GM21515 (cell line): ENCODE data around the gene ZMIZ1.
"Not testable (repeated sequence)": the region's sequence is repeated elsewhere in the genome, so short reads cannot be mapped to it uniquely, and the experiment has no call there.

Source experiments
- ATAC-seq: cut with Tn5 transposase; IDR thresholded peaks from one replicate; pipeline ENCODE4 v1.9.1; 2021; ENCODE audit not compliant: unreplicated experiment

The ZMIZ1 gene

GRCh38 chr10:79332610-79333315 is 264.0 kb downstream of the ZMIZ1 start:
- ATAC-seq = not testable (repeated sequence)

GRCh38 chr10:79333513-79333912 is 264.7 kb downstream of the ZMIZ1 start:
- ATAC-seq = no peak

DNA sequence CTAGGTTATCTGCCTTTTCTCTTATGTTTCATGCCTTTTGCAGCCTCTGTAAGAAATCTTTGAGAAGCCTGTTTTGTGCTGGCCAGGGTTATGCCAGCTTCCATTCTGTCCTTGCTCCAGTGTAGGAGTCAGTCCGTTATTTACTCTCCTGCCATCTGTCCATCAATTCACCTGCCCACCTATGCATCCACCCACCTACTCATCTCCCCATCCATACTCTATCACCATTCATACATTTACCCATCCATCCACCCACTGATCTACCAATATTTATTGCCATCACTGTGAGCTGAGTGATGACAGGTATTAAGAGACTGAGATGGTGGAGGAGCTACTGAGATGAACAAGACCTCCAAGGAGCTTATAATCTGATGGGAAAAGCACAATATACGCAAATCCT is 265.8 kb downstream of the ZMIZ1 start:
- ATAC-seq = no peak

- ATAC-seq = no peak
These were observed 266.3 kb downstream of the ZMIZ1 start for GRCh38 chr10:79335094-79335469.

- no peak for ATAC-seq
These were observed 266.9 kb downstream of the ZMIZ1 start for GRCh38 chr10:79335470-79336235.

GRCh38 chr10:79336276-79336675 is 267.5 kb downstream of the ZMIZ1 start:
- ATAC-seq = no peak

DNA sequence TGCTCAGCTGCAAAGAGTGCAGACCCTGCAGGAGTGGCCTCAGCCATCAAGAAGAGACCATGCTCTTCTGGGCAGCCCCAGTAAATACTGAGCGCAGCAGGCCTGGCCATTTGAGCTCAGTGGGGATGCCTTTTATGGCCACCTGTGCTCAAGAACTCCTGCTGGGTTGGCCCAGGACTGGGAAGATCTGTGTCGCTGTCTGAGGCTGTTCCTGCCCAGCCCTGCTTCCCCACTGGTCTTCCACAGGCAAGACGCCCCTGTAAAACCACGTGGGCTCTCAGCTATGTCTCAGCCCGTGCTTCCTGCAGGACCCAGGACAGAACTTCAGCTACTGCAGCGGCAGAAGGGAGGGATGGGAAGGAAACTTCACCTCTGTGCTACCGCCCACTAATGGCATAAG is 268.0 kb downstream of the ZMIZ1 start:
- no peak for ATAC-seq

DNA sequence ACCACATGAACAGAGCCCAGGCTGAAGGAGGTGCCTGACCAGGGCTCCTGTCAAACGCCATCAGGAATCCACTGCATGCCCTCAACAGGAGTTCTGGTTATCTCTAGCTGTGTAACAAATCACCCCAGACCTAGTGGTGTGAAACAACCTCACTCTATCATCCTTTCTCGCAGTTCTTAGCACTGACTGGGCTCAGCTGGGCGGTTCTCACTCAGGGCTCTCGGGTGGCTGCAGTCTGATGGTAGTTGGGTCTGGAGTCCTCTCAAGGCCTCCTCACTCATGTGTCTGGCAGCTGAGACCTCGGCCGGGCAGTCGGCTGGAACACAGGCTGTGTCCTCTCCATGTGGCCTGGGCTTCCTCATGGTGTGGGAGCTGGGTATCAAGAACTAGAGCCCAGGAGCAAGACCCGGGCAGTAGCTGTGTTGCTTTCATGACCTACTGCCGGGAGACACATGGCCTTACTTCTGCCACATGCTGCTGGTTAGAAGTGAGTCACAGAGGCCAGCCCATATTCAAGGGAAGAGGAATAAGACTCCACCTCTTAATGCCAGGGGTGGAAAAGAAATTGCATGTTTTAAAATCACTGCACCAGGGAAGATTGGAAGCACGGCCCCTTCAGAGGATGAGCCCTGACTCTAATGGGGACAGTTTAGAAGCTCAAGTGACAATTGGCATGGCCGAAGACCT is 269.2 kb downstream of the ZMIZ1 start:
- ATAC-seq = not testable (repeated sequence)

DNA sequence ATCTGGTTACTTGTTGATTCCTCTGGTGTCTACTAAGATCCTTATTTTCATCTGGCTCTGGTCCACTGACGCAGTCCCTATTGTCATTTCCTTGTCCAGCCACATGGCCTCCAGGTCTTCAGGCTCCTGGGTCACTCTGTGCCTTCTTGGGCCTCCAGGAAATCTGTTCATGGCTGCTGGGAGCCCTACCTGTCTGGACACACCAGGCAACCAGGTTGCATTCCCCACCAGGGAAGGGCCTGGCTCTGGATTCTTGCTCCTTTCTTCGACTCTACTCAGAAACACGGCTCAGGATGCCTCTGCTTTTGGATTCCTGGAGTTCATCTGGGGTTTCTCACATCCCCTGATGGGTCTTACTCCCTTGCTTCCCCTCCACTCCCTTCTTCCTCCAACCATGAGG is 270.5 kb downstream of the ZMIZ1 start:
- no peak for ATAC-seq

- no peak for ATAC-seq
These were observed 272.0 kb downstream of the ZMIZ1 start for GRCh38 chr10:79340646-79341244.

DNA sequence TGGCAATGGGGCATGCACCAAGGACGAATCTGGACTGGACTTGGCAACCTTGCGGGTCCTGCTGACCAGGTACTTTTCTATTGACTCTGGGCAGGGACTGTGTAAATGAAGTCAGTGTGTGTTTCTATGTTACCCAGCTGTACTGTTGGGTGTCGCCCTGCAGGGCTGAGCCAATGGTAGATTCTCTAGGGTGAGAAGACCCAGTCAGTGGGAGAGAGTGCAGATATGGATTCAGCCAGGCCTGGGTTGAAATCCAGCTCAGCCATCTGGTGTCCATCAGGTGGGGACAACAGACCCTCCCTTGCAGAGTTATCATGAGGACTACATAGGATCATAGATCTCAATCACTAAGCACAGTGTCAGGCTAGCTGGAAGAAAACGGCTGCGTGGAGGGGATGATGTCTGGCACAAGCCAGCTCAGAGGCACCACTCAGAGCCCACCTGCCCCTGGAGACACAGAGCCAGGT is 273.6 kb downstream of the ZMIZ1 start:
- ATAC-seq = no peak

DNA sequence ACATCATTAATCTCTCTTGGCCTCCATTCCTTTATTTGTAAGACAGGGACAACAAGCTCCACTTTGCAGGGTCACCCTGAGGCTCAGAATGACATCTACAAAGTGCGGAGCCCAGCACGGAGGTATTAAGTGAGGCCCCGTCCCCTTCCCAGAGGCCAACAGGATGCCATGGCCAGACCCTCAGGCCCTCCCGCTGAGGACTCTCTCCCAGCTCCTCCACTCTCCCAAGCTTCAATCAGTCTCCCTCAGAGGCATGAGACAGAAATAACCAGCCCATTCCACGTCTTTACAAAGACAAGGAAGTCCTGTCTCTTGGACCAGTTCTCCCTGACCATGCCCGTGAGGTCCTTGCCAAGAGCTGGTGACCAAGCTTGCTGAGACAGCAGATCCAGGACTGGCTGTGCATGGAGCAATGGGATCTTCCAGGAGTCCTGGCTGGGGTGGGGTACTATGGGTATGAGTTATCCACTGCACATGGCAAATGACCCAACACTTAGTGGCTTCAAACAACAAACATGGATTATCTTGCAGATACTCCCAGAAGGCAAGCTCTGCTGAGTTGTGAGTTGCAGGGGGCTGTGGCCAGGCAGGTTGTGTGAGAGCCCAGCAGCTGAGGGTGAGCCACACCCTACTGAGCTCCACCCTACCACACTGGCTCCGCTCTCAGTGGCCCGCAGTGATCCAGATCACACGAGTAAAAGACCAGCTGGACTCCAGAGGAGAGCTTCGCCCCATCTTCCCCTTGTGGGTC is 274.2 kb downstream of the ZMIZ1 start:
- ATAC-seq = no peak

GRCh38 chr10:79344502-79345195 is 275.9 kb downstream of the ZMIZ1 start:
- ATAC-seq = no peak

- no peak for ATAC-seq
These were observed 276.7 kb downstream of the ZMIZ1 start for GRCh38 chr10:79345241-79346011.

DNA sequence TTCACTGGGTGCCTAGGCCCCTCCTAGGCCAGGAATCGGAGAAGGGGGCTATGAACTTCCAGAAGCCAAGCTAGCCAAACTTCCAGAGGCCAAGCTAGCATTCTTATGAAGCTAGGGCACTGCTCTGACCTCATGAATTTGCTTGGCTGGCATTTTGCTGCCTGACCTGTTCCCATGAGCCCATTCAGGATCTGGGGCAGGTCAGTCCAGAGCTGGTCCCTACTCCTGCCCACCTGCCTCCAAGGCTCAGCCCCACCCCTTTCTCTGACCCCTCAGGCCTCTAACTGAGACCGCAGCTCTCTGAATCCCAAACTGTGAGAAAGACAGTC is 277.2 kb downstream of the ZMIZ1 start:
- no peak for ATAC-seq

GRCh38 chr10:79346388-79347225 is 277.8 kb downstream of the ZMIZ1 start:
- ATAC-seq = peak; percentile 3

GRCh38 chr10:79347226-79347893 is 278.6 kb downstream of the ZMIZ1 start, which contains the start of gene PPIF:
PPIF (plus strand) TSS chr10:79347469; CDS start chr10:79347549, 80 bp downstream.
- ATAC-seq = peak; percentile 80
